HEK293 (cell line): ENCODE data around the gene IFRD2.

Experiments
- CTCF ChIA-PET: fragments of 350-600 bp; formaldehyde crosslinking; extraction: SDS; loops from one replicate; lab custom pipeline; 2021; ENCODE audit warnings: antibody characterized with exemption; lab: Yijun Ruan, JAX
- POLR2A ChIA-PET: fragments of 300-600 bp; formaldehyde crosslinking; extraction: SDS; loops from one replicate; lab custom pipeline; 2020; ENCODE audit warnings: antibody characterized with exemption, inconsistent platforms; lab: Yijun Ruan, JAX
- H3K27ac ChIP-seq: fragments of 200-500 bp; sonication (Bioruptor generic); 2 replicates; pipeline ENCODE4 v1.5.1; 2014; ENCODE audit warnings: low read depth, low read length, control low read depth, inconsistent platforms; ENCODE audit errors: extremely low read depth
- H3K36me3 ChIP-seq, 2 experiments: fragments of 200-500 bp in 1 of 2; sonication (Bioruptor generic) in 1 of 2; 1 replicate in 1 of 2; 2 replicates in 1 of 2; pipeline ENCODE4 v1.5.1; 2014 to 2017; ENCODE audit warnings: inconsistent platforms in 2 of 2, low read length in 2 of 2; ENCODE audit not compliant: control insufficient read depth in 2 of 2, insufficient read depth in 1 of 2
- H3K4me1 ChIP-seq: fragments of 200-500 bp; sonication (Bioruptor generic); 2 replicates; pipeline ENCODE4 v1.5.1; 2014; ENCODE audit warnings: mild to moderate bottlenecking, low read length, inconsistent platforms; ENCODE audit not compliant: control insufficient read depth, insufficient read depth
- H3K4me3 ChIP-seq: 2 replicates; pipeline ENCODE4 v1.5.1; 2011; ENCODE audit warnings: low read depth, mild to moderate bottlenecking, control low read depth, low read length, moderate library complexity
- H3K9me3 ChIP-seq: fragments of 200-500 bp; sonication (Bioruptor generic); 2 replicates; pipeline ENCODE4 v1.5.1; 2014; ENCODE audit warnings: low read depth, low read length, inconsistent platforms; ENCODE audit not compliant: control insufficient read depth, insufficient read depth
- RBAK ChIP-seq: fragments of 450-650 bp; formaldehyde crosslinking; IDR thresholded peaks from 2 replicates; pipeline ENCODE4 v1.5.1; 2016; ENCODE audit warnings: missing biosample characterization, missing genetic modification characterization
- ZBTB11 ChIP-seq: fragments of 450-650 bp; formaldehyde crosslinking; conservative IDR thresholded peaks from 2 replicates; pipeline ENCODE4 v1.5.1; 2016; ENCODE audit warnings: low read depth, missing biosample characterization, missing genetic modification characterization
- ZFHX2 ChIP-seq: fragments of 450-650 bp; formaldehyde crosslinking; conservative IDR thresholded peaks from 2 replicates; pipeline ENCODE4 v1.5.1; 2016; ENCODE audit warnings: missing biosample characterization, missing genetic modification characterization
- ZNF157 ChIP-seq: fragments of 450-650 bp; formaldehyde crosslinking; IDR thresholded peaks from 2 replicates; pipeline ENCODE4 v1.5.1; 2016; ENCODE audit warnings: missing biosample characterization, missing genetic modification characterization
- ZNF174 ChIP-seq: fragments of 450-650 bp; formaldehyde crosslinking; IDR thresholded peaks from 2 replicates; pipeline ENCODE4 v1.5.0; 2017; ENCODE audit warnings: missing biosample characterization, mild to moderate bottlenecking, missing genetic modification characterization
- ZNF221 ChIP-seq: fragments of 450-650 bp; formaldehyde crosslinking; IDR thresholded peaks from 2 replicates; pipeline ENCODE4 v1.5.1; 2017; ENCODE audit warnings: missing biosample characterization, missing genetic modification characterization, borderline replicate concordance
- ZNF692 ChIP-seq: fragments of 450-650 bp; formaldehyde crosslinking; IDR thresholded peaks from 2 replicates; pipeline ENCODE4 v1.5.1; 2016; ENCODE audit warnings: missing biosample characterization, missing genetic modification characterization
- ZSCAN18 ChIP-seq: fragments of 450-650 bp; formaldehyde crosslinking; IDR thresholded peaks from 2 replicates; pipeline ENCODE4 v1.5.1; 2016; ENCODE audit warnings: missing biosample characterization, missing genetic modification characterization
- ZSCAN5A ChIP-seq: fragments of 450-650 bp; formaldehyde crosslinking; IDR thresholded peaks from 2 replicates; pipeline ENCODE4 v1.5.1; 2016; ENCODE audit warnings: missing biosample characterization, missing genetic modification characterization

Gene IFRD2

GRCh38 chr3:50322386-50323091 is 30.3 kb upstream of the IFRD2 start, which contains the start of gene HYAL2:
Gene HYAL2 (minus strand): TSS chr3:50322745. CDS start chr3:50320489, 2,256 bp downstream.
- TF ChIP-seq RBAK (tag by site-specific recombination) (no peak), ZFHX2 (tag by site-specific recombination) (peak; percentile 15; the same call in 1 of the 2 replicates), ZNF157 (tag by site-specific recombination) (no peak)
- peak within 1 kb of the TSS; percentile 62 for H3K4me3 ChIP-seq
- ChIA-PET POLR2A (interaction anchor here (2.5 to 3.2 kb wide), 3 partner anchors 15 to 27 kb away, joined by 7 to 17 read pairs (median 12); partner anchors contain the start of genes HYAL3 and NAA80), CTCF (interaction anchor here (0.5 to 3.0 kb wide), 8 partner anchors 11 to 1200 kb away, joined by 3 to 21 read pairs (median 4); partner anchors contain the start of genes HYAL3 and NAA80)
- no peaks in the 10 kb centered on the region for H3K4me1 ChIP-seq
- peaks cover 3 to 59% of the 10 kb centered on the region in 2 experiments; a peak in 2 of 3 replicates for H3K36me3 ChIP-seq
- H3K27ac ChIP-seq, result peak within 1 kb of the TSS; percentile 95
- no peaks in the 10 kb centered on the region for H3K9me3 ChIP-seq

GRCh38 chr3:50322115-50322385 is 29.8 kb upstream of the IFRD2 start:
- Histone ChIP-seq H3K4me1 (peaks cover 2% of the 10 kb centered on the region; the same call in 1 of the 2 replicates), H3K36me3 (peaks cover 3 to 63% of the 10 kb centered on the region in 2 experiments; a peak in 2 of 3 replicates)
- POLR2A ChIA-PET, result interaction anchor here (0.7 to 3.2 kb wide), 3 partner anchors 15 to 30 kb away, joined by 3 to 17 read pairs (median 7); partner anchors contain the start of gene IFRD2

More at GRCh38 chr3:50322115-50322385, 29.8 kb upstream of the IFRD2 start:
- Histone ChIP-seq H3K27ac (no peak overlapping the region; the same call in 1 of the 2 replicates), H3K9me3 (no peaks in the 10 kb centered on the region), H3K4me3 (no peak overlapping the region)
- CTCF ChIA-PET, result interaction anchor here (0.5 to 1.7 kb wide), 5 partner anchors 11 to 1200 kb away, joined by 3 to 7 read pairs (median 4); partner anchors contain the start of genes HYAL3 and NAA80
- no peak for TF ChIP-seq ZNF174 (tag by site-specific recombination)
- TF ChIP-seq ZSCAN18 (tag by site-specific recombination), result no peak
- no peak for TF ChIP-seq ZNF221 (tag by site-specific recombination)
- TF ChIP-seq ZBTB11 (tag by site-specific recombination), result no peak
- no peak for TF ChIP-seq ZNF692 (tag by site-specific recombination)
- no peak for TF ChIP-seq ZSCAN5A (tag by site-specific recombination)
